ENCODE measurements around the gene GRM8.

- no peak for TF ChIP-seq CTCF (IDR thresholded peaks at IDR 0.05; ENCODE audit: low read length)
- no peak for TF ChIP-seq EZH2 (IDR thresholded peaks at IDR 0.05; ENCODE audit: borderline replicate concordance, low read length)
Observed at GRCh38 chr7:127194571-127194970, 58.2 kb downstream of the GRM8 start.
